HEK293T (cell line): ENCODE data around the gene CUX1.

Source experiments
- BHLHE40 ChIP-seq: fragments of 450-650 bp; IDR thresholded peaks from 2 replicates; pipeline ENCODE4 v1.6.1; 2016; ENCODE audit warnings: mild to moderate bottlenecking, moderate library complexity, borderline replicate concordance
- ELF4 ChIP-seq: fragments of 450-650 bp; IDR thresholded peaks from 2 replicates; pipeline ENCODE4 v1.6.1; 2017; ENCODE audit warnings: antibody characterized with exemption
- FOXA1 ChIP-seq: fragments of 450-650 bp; IDR thresholded peaks from 2 replicates; pipeline ENCODE4 v1.6.1; 2016; ENCODE audit warnings: mild to moderate bottlenecking
- FOXK2 ChIP-seq: fragments of 450-650 bp; IDR thresholded peaks from 2 replicates; pipeline ENCODE4 v1.6.1; 2016; ENCODE audit warnings: mild to moderate bottlenecking
- FOXM1 ChIP-seq: fragments of 450-650 bp; IDR thresholded peaks from 2 replicates; pipeline ENCODE4 v1.6.1; 2017; ENCODE audit warnings: mild to moderate bottlenecking, borderline replicate concordance
- HDGF ChIP-seq: fragments of 450-650 bp; IDR thresholded peaks from 2 replicates; pipeline ENCODE4 v1.6.1; 2017; ENCODE audit warnings: antibody characterized with exemption, borderline replicate concordance
- L3MBTL2 ChIP-seq: fragments of 450-650 bp; conservative IDR thresholded peaks from 2 replicates; pipeline ENCODE4 v1.6.1; 2016; ENCODE audit warnings: mild to moderate bottlenecking
- LEF1 ChIP-seq: fragments of 450-650 bp; IDR thresholded peaks from 2 replicates; pipeline ENCODE4 v1.6.1; 2017; ENCODE audit warnings: mild to moderate bottlenecking, borderline replicate concordance
- NFRKB ChIP-seq: fragments of 450-650 bp; IDR thresholded peaks from 2 replicates; pipeline ENCODE4 v1.6.1; 2016; ENCODE audit warnings: mild to moderate bottlenecking, moderate library complexity
- SP1 ChIP-seq: fragments of 450-650 bp; IDR thresholded peaks from 2 replicates; pipeline ENCODE4 v1.6.1; 2017
- SUZ12 ChIP-seq: fragments of 450-650 bp; IDR thresholded peaks from 2 replicates; pipeline ENCODE4 v1.6.1; 2016; ENCODE audit warnings: mild to moderate bottlenecking
- TARDBP ChIP-seq: fragments of 450-650 bp; IDR thresholded peaks from 2 replicates; pipeline ENCODE4 v1.6.1; 2016
- ZNF384 ChIP-seq: fragments of 450-650 bp; IDR thresholded peaks from 2 replicates; pipeline ENCODE4 v1.6.1; 2016

DNA sequence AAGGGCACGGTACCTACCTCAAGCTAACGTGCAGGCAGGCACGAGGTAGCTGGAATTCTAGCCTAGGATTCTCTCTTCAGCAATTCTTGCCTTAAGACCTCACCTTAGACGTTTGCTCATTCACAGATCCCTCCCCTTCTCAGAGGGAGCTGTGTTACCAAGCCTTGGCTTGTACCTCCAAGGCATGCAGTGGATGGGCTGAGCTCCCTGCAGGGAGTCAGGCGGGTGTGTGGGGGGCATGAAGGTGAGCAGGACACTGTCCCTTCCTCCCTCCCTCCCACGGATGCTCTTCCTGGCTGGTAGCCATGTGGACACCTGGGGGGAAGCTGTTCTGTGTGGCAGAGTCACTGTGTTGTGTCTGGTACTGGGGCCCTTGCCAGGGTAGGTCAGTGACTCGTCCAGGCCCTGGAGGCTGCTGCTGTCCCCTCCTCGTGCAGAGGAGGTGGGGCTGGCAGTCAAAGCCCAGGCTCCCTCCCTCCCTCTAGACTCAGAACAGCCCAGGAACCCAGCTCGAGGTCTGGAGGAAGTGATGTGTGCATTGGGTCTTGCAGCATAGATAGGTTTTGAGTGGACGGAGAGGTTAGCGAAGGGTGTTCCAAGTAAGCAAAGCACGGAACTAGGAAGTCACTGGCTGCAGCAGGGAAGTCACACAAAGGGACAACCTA, 247.1 kb downstream of the CUX1 start:
- TF ChIP-seq BHLHE40, result no peak
- no peak for TF ChIP-seq FOXM1
- no peak for TF ChIP-seq L3MBTL2
- TF ChIP-seq SUZ12, result no peak
- TF ChIP-seq FOXK2, result no peak
- TF ChIP-seq SP1, result no peak
- TF ChIP-seq ELF4, result no peak
- TF ChIP-seq FOXA1, result no peak
- TF ChIP-seq ZNF384, result no peak
- TF ChIP-seq HDGF, result no peak
- TF ChIP-seq NFRKB, result no peak
- TF ChIP-seq LEF1, result no peak
- TF ChIP-seq TARDBP, result no peak
